Measurements from ENCODE around the gene DUSP12.
"Not testable (repeated sequence)": the region's sequence is repeated elsewhere in the genome, so short reads cannot be mapped to it uniquely, and the experiment has no call there.

The DUSP12 gene

GRCh38 chr1:161749509-161750407 lies at the start of gene DUSP12:
Gene DUSP12 (plus strand): TSS chr1:161749786. CDS start chr1:161749802, 16 bp downstream.
- peak; percentile 96 for DNase-seq (ENCODE audit: low spot score)

- no peak for DNase-seq (ENCODE audit: low spot score)
These were observed 47.3 kb upstream of the DUSP12 start for GRCh38 chr1:161702250-161702649.

- DNase-seq (ENCODE audit: low spot score), result no peak
These were observed 44.0 kb upstream of the DUSP12 start for GRCh38 chr1:161705537-161705936.

- no peak for DNase-seq (ENCODE audit: low spot score)
These were observed 43.5 kb upstream of the DUSP12 start for GRCh38 chr1:161706113-161706481.

GRCh38 chr1:161706482-161707347 lies 42.9 kb upstream of the DUSP12 start, which contains the start of gene FCRLA:
Gene FCRLA (plus strand): TSS chr1:161707229. CDS start chr1:161707265, 36 bp downstream.
- DNase-seq (ENCODE audit: low spot score), result no peak

GRCh38 chr1:161707503-161707902 lies 42.1 kb upstream of the DUSP12 start:
- DNase-seq (ENCODE audit: low spot score), result no peak

GRCh38 chr1:161709373-161709772 lies 40.2 kb upstream of the DUSP12 start:
- DNase-seq (ENCODE audit: low spot score), result no peak

GRCh38 chr1:161710560-161710959 lies 39.0 kb upstream of the DUSP12 start:
- DNase-seq (ENCODE audit: low spot score), result peak; percentile 6

- DNase-seq (ENCODE audit: low spot score), result no peak
These were observed 30.8 kb upstream of the DUSP12 start for GRCh38 chr1:161718559-161719324.

- no peak for DNase-seq (ENCODE audit: low spot score)
These were observed 30.3 kb upstream of the DUSP12 start for GRCh38 chr1:161719325-161719611.

- no peak for DNase-seq (ENCODE audit: low spot score)
These were observed 29.2 kb upstream of the DUSP12 start for GRCh38 chr1:161720422-161720821.

GRCh38 chr1:161720956-161721737 lies 28.4 kb upstream of the DUSP12 start, which contains the start of gene FCRLB:
Gene FCRLB (plus strand): TSS chr1:161721544. CDS start chr1:161722673, 1,129 bp downstream.
- DNase-seq (ENCODE audit: low spot score), result no peak

- DNase-seq (ENCODE audit: low spot score), result no peak
These were observed 27.7 kb upstream of the DUSP12 start for GRCh38 chr1:161721738-161722343.

- no peak for DNase-seq (ENCODE audit: low spot score)
These were observed 27.2 kb upstream of the DUSP12 start for GRCh38 chr1:161722406-161722805.

GRCh38 chr1:161723459-161724141 lies 26.0 kb upstream of the DUSP12 start:
- DNase-seq (ENCODE audit: low spot score), result no peak

GRCh38 chr1:161725258-161725907 lies 24.2 kb upstream of the DUSP12 start:
- DNase-seq (ENCODE audit: low spot score), result not testable (repeated sequence)

GRCh38 chr1:161725908-161726472 lies 23.6 kb upstream of the DUSP12 start:
- DNase-seq (ENCODE audit: low spot score), result peak; percentile 69

- DNase-seq (ENCODE audit: low spot score), result peak; percentile 86
These were observed 22.9 kb upstream of the DUSP12 start for GRCh38 chr1:161726473-161727255.
